HG02870 (cell line): ENCODE measurements around the gene DIAPH2.
A peak's percentile ranks its signal among the peaks of the same experiment; 100 is the strongest.

Experiments used
- ATAC-seq: cut with Tn5 transposase; IDR thresholded peaks from one replicate; pipeline ENCODE4 v1.9.1; 2021; ENCODE audit warnings: mild to moderate bottlenecking, moderate library complexity; ENCODE audit not compliant: unreplicated experiment

DIAPH2 gene

GRCh38 chrX:97155816-97156215, 471.2 kb downstream of the DIAPH2 start:
- no peak for ATAC-seq

GRCh38 chrX:97158269-97158668, 473.6 kb downstream of the DIAPH2 start:
- ATAC-seq, result no peak

GRCh38 chrX:97159916-97160800, 475.5 kb downstream of the DIAPH2 start:
- no peak for ATAC-seq

- ATAC-seq, result peak; percentile 74
These were observed 482.7 kb downstream of the DIAPH2 start for GRCh38 chrX:97167333-97167732.

GRCh38 chrX:97168646-97169045, 484.0 kb downstream of the DIAPH2 start:
- ATAC-seq, result no peak

- no peak for ATAC-seq
These were observed 490.5 kb downstream of the DIAPH2 start for GRCh38 chrX:97175147-97175546.

GRCh38 chrX:97189668-97190067, 505.0 kb downstream of the DIAPH2 start:
- ATAC-seq, result no peak

GRCh38 chrX:97199501-97199900, 514.9 kb downstream of the DIAPH2 start:
- ATAC-seq, result no peak

- ATAC-seq, result no peak
These were observed 515.8 kb downstream of the DIAPH2 start for GRCh38 chrX:97200454-97200853.

- ATAC-seq, result no peak
These were observed 525.9 kb downstream of the DIAPH2 start for GRCh38 chrX:97210501-97210900.

- ATAC-seq, result no peak
These were observed 526.4 kb downstream of the DIAPH2 start for GRCh38 chrX:97211070-97211469.

- ATAC-seq, result no peak
These were observed 530.5 kb downstream of the DIAPH2 start for GRCh38 chrX:97215186-97215585.

GRCh38 chrX:97224148-97224547, 539.5 kb downstream of the DIAPH2 start:
- no peak for ATAC-seq

- no peak for ATAC-seq
These were observed 544.7 kb downstream of the DIAPH2 start for GRCh38 chrX:97229318-97229717.

GRCh38 chrX:97230948-97231347, 546.3 kb downstream of the DIAPH2 start:
- ATAC-seq, result no peak

GRCh38 chrX:97234471-97235081, 549.9 kb downstream of the DIAPH2 start:
- ATAC-seq, result peak; percentile 100

- no peak for ATAC-seq
These were observed 554.0 kb downstream of the DIAPH2 start for GRCh38 chrX:97238632-97239031.

- no peak for ATAC-seq
These were observed 567.5 kb downstream of the DIAPH2 start for GRCh38 chrX:97252111-97252510.

- no peak for ATAC-seq
These were observed 576.0 kb downstream of the DIAPH2 start for GRCh38 chrX:97260679-97261078.

- no peak for ATAC-seq
These were observed 581.9 kb downstream of the DIAPH2 start for GRCh38 chrX:97266406-97267121.

- no peak for ATAC-seq
These were observed 582.9 kb downstream of the DIAPH2 start for GRCh38 chrX:97267396-97268181.
